Chondrocyte (in vitro differentiated cells): ENCODE measurements around the gene SEPTIN12. TPM values are rescaled to one million over a fixed set of nuclear protein-coding genes. Genes with fewer than 3 reads are reported as not detected.

Experiments used
- DNase-seq: peaks from one replicate; pipeline ENCODE4 v3.0.0; 2021; ENCODE audit warnings: mixed read lengths, low spot score
- H3K27ac Mint-ChIP-seq: one replicate; pipeline ENCODE4 v1.8.0; 2021; ENCODE audit warnings: mild to moderate bottlenecking, moderate library complexity, mixed read lengths; ENCODE audit not compliant: unreplicated experiment
- H3K27me3 Mint-ChIP-seq: 2 replicates; pipeline ENCODE4 v1.8.0; 2021; ENCODE audit warnings: low read depth, mixed read lengths
- H3K36me3 Mint-ChIP-seq: 2 replicates; pipeline ENCODE4 v1.8.0; 2021; ENCODE audit warnings: low read depth, mixed read lengths
- H3K4me1 Mint-ChIP-seq: 2 replicates; pipeline ENCODE4 v1.8.0; 2021; ENCODE audit warnings: low read depth, mild to moderate bottlenecking, mixed read lengths
- H3K4me3 Mint-ChIP-seq: one replicate; pipeline ENCODE4 v1.8.0; 2021; ENCODE audit warnings: mild to moderate bottlenecking, moderate library complexity, mixed read lengths; ENCODE audit not compliant: unreplicated experiment
- H3K9me3 Mint-ChIP-seq: 2 replicates; pipeline ENCODE4 v1.8.0; 2021; ENCODE audit warnings: low read depth, mixed read lengths
- total RNA-seq: library from RNA; stranded (reverse); gene quantifications from 3 replicates; pipeline ENCODE4 v1.2.1, GENCODE V29; 2021
- TF ChIP-seq, protein P1 (sequence below): fragments of 200-600 bp; sonication (generic); IDR thresholded peaks from 2 replicates; pipeline ENCODE4 v1.5.0; 2021; ENCODE audit warnings: antibody characterized with exemption, mild to moderate bottlenecking, moderate library complexity

SEPTIN12 gene
- total RNA-seq, 1 donor from 2014 or later: not detected

GRCh38 chr16:4729876-4730275, 58.3 kb downstream of the SEPTIN12 start:
- no peak overlapping the region for H3K27ac Mint-ChIP-seq
- TF ChIP-seq, protein P1, sequence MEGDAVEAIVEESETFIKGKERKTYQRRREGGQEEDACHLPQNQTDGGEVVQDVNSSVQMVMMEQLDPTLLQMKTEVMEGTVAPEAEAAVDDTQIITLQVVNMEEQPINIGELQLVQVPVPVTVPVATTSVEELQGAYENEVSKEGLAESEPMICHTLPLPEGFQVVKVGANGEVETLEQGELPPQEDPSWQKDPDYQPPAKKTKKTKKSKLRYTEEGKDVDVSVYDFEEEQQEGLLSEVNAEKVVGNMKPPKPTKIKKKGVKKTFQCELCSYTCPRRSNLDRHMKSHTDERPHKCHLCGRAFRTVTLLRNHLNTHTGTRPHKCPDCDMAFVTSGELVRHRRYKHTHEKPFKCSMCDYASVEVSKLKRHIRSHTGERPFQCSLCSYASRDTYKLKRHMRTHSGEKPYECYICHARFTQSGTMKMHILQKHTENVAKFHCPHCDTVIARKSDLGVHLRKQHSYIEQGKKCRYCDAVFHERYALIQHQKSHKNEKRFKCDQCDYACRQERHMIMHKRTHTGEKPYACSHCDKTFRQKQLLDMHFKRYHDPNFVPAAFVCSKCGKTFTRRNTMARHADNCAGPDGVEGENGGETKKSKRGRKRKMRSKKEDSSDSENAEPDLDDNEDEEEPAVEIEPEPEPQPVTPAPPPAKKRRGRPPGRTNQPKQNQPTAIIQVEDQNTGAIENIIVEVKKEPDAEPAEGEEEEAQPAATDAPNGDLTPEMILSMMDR: no peak
- no peak overlapping the region for H3K4me3 Mint-ChIP-seq
- peaks cover 14% of the 10 kb centered on the region for H3K36me3 Mint-ChIP-seq
- H3K27me3 Mint-ChIP-seq: no peaks in the 10 kb centered on the region
- DNase-seq: peak; percentile 61
- H3K9me3 Mint-ChIP-seq: no peaks in the 10 kb centered on the region
- peaks cover 9% of the 10 kb centered on the region for H3K4me1 Mint-ChIP-seq

GRCh38 chr16:4728676-4729075, 59.5 kb downstream of the SEPTIN12 start:
- Mint-ChIP-seq H3K4me1 (peaks cover 8% of the 10 kb centered on the region), H3K27ac (no peak overlapping the region), H3K36me3 (peaks cover 14% of the 10 kb centered on the region), H3K27me3 (no peaks in the 10 kb centered on the region), H3K4me3 (no peak overlapping the region), H3K9me3 (no peaks in the 10 kb centered on the region)
- TF ChIP-seq, protein P1: no peak
- peak; percentile 60 for DNase-seq

Other genes with a start within 250 kb of the SEPTIN12 start
- gene CDIP1, start 249.6 kb downstream of the SEPTIN12 start, total RNA-seq: 23.9 to 36.8 TPM (median 36.4 TPM) in 3 replicates
- 0.12 to 0.23 TPM in 2 of 3 replicates, not detected in the other for gene C16orf96, start 232.0 kb downstream of the SEPTIN12 start, total RNA-seq
- 22.9 to 36.6 TPM (median 23.6 TPM) in 3 replicates for gene UBALD1, start 173.5 kb downstream of the SEPTIN12 start, total RNA-seq
- 81.9 to 88.4 TPM (median 83.4 TPM) in 3 replicates for gene MGRN1, start 163.5 kb downstream of the SEPTIN12 start, total RNA-seq
- gene NUDT16L1, start 94.8 kb downstream of the SEPTIN12 start, total RNA-seq: 20.4 to 27.4 TPM (median 22.9 TPM) in 3 replicates
- gene ANKS3, start 54.1 kb downstream of the SEPTIN12 start, total RNA-seq: 21.8 to 30.6 TPM (median 24.9 TPM) in 3 replicates
- gene DNAAF8, start 53.8 kb downstream of the SEPTIN12 start, total RNA-seq: 2.0 to 2.6 TPM (median 2.2 TPM) in 3 replicates
- gene ZNF500, start 21.2 kb downstream of the SEPTIN12 start, total RNA-seq: 13.1 to 16.2 TPM (median 14.7 TPM) in 3 replicates
- not detected in 3 replicates for gene SMIM22, start 7.0 kb upstream of the SEPTIN12 start, total RNA-seq
- gene ROGDI, start 14.3 kb upstream of the SEPTIN12 start, total RNA-seq: 24.9 to 37.6 TPM (median 35.6 TPM) in 3 replicates
- gene GLYR1, start 58.9 kb upstream of the SEPTIN12 start, total RNA-seq: 56.8 to 78.7 TPM (median 58.9 TPM) in 3 replicates
- 38.3 to 43.3 TPM (median 40.1 TPM) in 3 replicates for gene UBN1, start 59.1 kb upstream of the SEPTIN12 start, total RNA-seq
- gene PPL, start 148.8 kb upstream of the SEPTIN12 start, total RNA-seq: 0.22 to 1.2 TPM (median 0.97 TPM) in 3 replicates
- not detected in 3 replicates for gene SEC14L5, start 170.0 kb upstream of the SEPTIN12 start, total RNA-seq
- gene NAGPA, start 245.6 kb upstream of the SEPTIN12 start, total RNA-seq: 10.1 to 11.8 TPM (median 11.3 TPM) in 3 replicates